K562 (cell line): ENCODE data around the gene NEUROD4. TPM values are rescaled to one million over a fixed set of nuclear protein-coding genes. Genes with fewer than 3 reads are reported as not detected.
A peak's percentile ranks its signal among the peaks of the same experiment; 100 is the strongest.

Source experiments
- C11orf30 ChIP-seq: fragments of 450-650 bp; IDR thresholded peaks from 2 replicates; pipeline ENCODE4 v1.6.1; 2016; ENCODE audit warnings: low read depth, mild to moderate bottlenecking
- CC2D1A ChIP-seq: fragments of 450-650 bp; IDR thresholded peaks from 2 replicates; pipeline ENCODE4 v1.6.1; 2017; ENCODE audit warnings: mild to moderate bottlenecking
- DPF2 ChIP-seq: fragments of 450-650 bp; IDR thresholded peaks from 2 replicates; pipeline ENCODE4 v1.6.1; 2016
- FOXO4 ChIP-seq: fragments of 450-650 bp; formaldehyde crosslinking; IDR thresholded peaks from 2 replicates; pipeline ENCODE4 v1.4.0; 2020; ENCODE audit warnings: mild to moderate bottlenecking, moderate library complexity
- GTF2E2 ChIP-seq: fragments of 200-800 bp; sonication (Bioruptor generic); IDR thresholded peaks from 2 replicates; pipeline ENCODE4 v1.6.1; 2016; ENCODE audit warnings: missing genetic modification characterization, missing compliant biosample characterization
- JUND ChIP-seq, 2 experiments: IDR thresholded peaks; 2 replicates in 1 of 2; 3 replicates in 1 of 2; pipeline ENCODE4 v1.6.1; 2011; ENCODE audit warnings: borderline replicate concordance in 2 of 2, low read depth in 2 of 2, low read length in 2 of 2, improper control_type of control experiment in 1 of 2, missing biosample characterization in 1 of 2, missing genetic modification characterization in 1 of 2, missing genetic modification reagents in 1 of 2
- KLF13 ChIP-seq: fragments of 450-650 bp; IDR thresholded peaks from 2 replicates; pipeline ENCODE4 v1.6.1; 2016; ENCODE audit warnings: missing genetic modification characterization, low read depth, mild to moderate bottlenecking, missing compliant biosample characterization, moderate library complexity, borderline replicate concordance
- KLF16 ChIP-seq: IDR thresholded peaks from 2 replicates; pipeline ENCODE4 v1.6.1; 2016; ENCODE audit warnings: antibody characterized with exemption
- MCM3 ChIP-seq: fragments of 450-650 bp; IDR thresholded peaks from 2 replicates; pipeline ENCODE4 v1.6.1; 2016
- NCOA4 ChIP-seq: fragments of 450-650 bp; IDR thresholded peaks from 2 replicates; pipeline ENCODE4 v1.6.1; 2018; ENCODE audit warnings: mild to moderate bottlenecking; ENCODE audit not compliant: partially characterized antibody
- POU5F1 ChIP-seq: fragments of 150-350 bp; IDR thresholded peaks from 2 replicates; pipeline ENCODE4 v1.6.1; 2014; ENCODE audit warnings: borderline replicate concordance, low read length, low read depth, mild to moderate bottlenecking; ENCODE audit not compliant: partially characterized antibody
- SMARCE1 ChIP-seq: fragments of 450-650 bp; IDR thresholded peaks from 2 replicates; pipeline ENCODE4 v1.7.1; 2016; ENCODE audit warnings: mild to moderate bottlenecking
- SREBF1 ChIP-seq: fragments of 150-350 bp; IDR thresholded peaks from 2 replicates; pipeline ENCODE4 v1.6.1; 2014; ENCODE audit warnings: antibody characterized with exemption, low read depth, low read length, borderline replicate concordance
- TAL1 ChIP-seq: fragments of 450-650 bp; IDR thresholded peaks from 2 replicates; pipeline ENCODE4 v1.6.1; 2016; ENCODE audit warnings: mild to moderate bottlenecking
- TCF3 ChIP-seq: sonication (generic); formaldehyde crosslinking; IDR thresholded peaks from 2 replicates; pipeline ENCODE4 v1.4.0; 2020; ENCODE audit warnings: mild to moderate bottlenecking, missing genetic modification reagents
- THAP7 ChIP-seq: fragments of 250-450 bp; sonication (Bioruptor Pico); IDR thresholded peaks from 2 replicates; pipeline ENCODE4 v1.5.0; 2021
- WHSC1 ChIP-seq: IDR thresholded peaks from one replicate; pipeline ENCODE4 v1.6.1; 2012; ENCODE audit warnings: low read length, control low read depth, inconsistent platforms
- ZBTB5 ChIP-seq: fragments of 450-650 bp; IDR thresholded peaks from 2 replicates; pipeline ENCODE4 v1.6.1; 2017; ENCODE audit warnings: antibody characterized with exemption
- ZC3H4 ChIP-seq: sonication (generic); formaldehyde crosslinking; IDR thresholded peaks from 2 replicates; pipeline ENCODE4 v1.9.0; 2021; ENCODE audit warnings: missing genetic modification reagents, borderline replicate concordance
- ZNF121 ChIP-seq: sonication (generic); formaldehyde crosslinking; conservative IDR thresholded peaks from 2 replicates; pipeline ENCODE4 v1.8.0; 2022; ENCODE audit warnings: missing genetic modification reagents
- ZNF384 ChIP-seq: IDR thresholded peaks from 2 replicates; pipeline ENCODE4 v1.6.1; 2012; ENCODE audit warnings: low read depth, low read length, improper control_type of control experiment
- ZNF507 ChIP-seq: conservative IDR thresholded peaks from 2 replicates; pipeline ENCODE4 v1.6.1; 2017; ENCODE audit warnings: missing genetic modification characterization, missing compliant biosample characterization
- ZNF512 ChIP-seq: IDR thresholded peaks from 2 replicates; pipeline ENCODE4 v1.6.1; 2016; ENCODE audit warnings: missing genetic modification characterization, missing compliant biosample characterization
- polyA plus RNA-seq, 8 experiments: library from polyadenylated mRNA; depleted of rRNA in 4 of 8; stranded (reverse) in 5 of 8; unstranded in 3 of 8; fragments of >200 nt; fragmentation: Nextera tagmentation in 2 of 8; fragmentation: Illumina TruSeq in 1 of 8; extraction: Ambion mirVana in 2 of 8; extraction: Trizol in 1 of 8; gene quantifications; 2 replicates each; pipeline versions ENCODE4 v1.2.1 to v1.2.3, GENCODE V29; 2011 to 2014; ENCODE audit warnings: inconsistent platforms in 1 of 8, missing spikeins in 1 of 8
- total RNA-seq, 7 experiments: library from RNA; depleted of rRNA in 6 of 7; stranded (reverse); fragments of >200 nt in 6 of 7; fragmentation: Illumina TruSeq in 2 of 7; extraction: Trizol in 2 of 7; gene quantifications; 2 replicates each; pipeline versions ENCODE4 v1.2.1 to v1.2.3, GENCODE V29; 2011 to 2021; ENCODE audit warnings: low replicate concordance in 1 of 7

The NEUROD4 gene
- total and polyA plus RNA-seq, 9 of the 15 experiments (the other 6 are each of a cell fraction or from before 2014, with no cell fraction given): not detected

GRCh38 chr12:54987611-54988231 is 32.1 kb upstream of the NEUROD4 start (continued):
- TF ChIP-seq SREBF1 (no peak), ZBTB5 (0 out of 2 replicates have a peak, but pooled peaks have one; percentile 46), C11orf30 (peak; percentile 88), WHSC1 (no peak), NCOA4 (peak; percentile 81), DPF2 (peak; percentile 95), TCF3 (peak; percentile 79), TAL1 (peak; percentile 69), THAP7 (CRISPR knock-in tag) (no peak), GTF2E2 (tag) (no peak), ZC3H4 (CRISPR knock-in tag) (no peak), JUND (IDR thresholded peaks at IDR 0.05; ENCODE audit: borderline replicate concordance, low read depth, low read length) (peak; percentile 34; the same call in 1 of the 2 replicates), JUND (tag; IDR thresholded peaks at IDR 0.05; ENCODE audit: borderline replicate concordance, low read depth, low read length) (no peak), SMARCE1 (peak; percentile 76), MCM3 (peak; percentile 63; the same call in 1 of the 2 replicates), ZNF121 (CRISPR knock-in tag) (no peak), ZNF507 (tag) (no peak), CC2D1A (0 out of 2 replicates have a peak, but pooled peaks have one; percentile 39), ZNF512 (tag) (peak; percentile 98), KLF13 (tag) (no peak), KLF16 (0 out of 2 replicates have a peak, but pooled peaks have one; percentile 47), ZNF384 (peak; percentile 79), FOXO4 (CRISPR knock-in tag) (no peak), POU5F1 (no peak)
